Effector memory CD4-positive, alpha-beta T cell (primary cell): ENCODE results near the gene CSHL1.
A peak's percentile ranks its signal among the peaks of the same experiment; 100 is the strongest.

Experiments
- DNase-seq, 3 donors: peaks; one replicate each; pipeline ENCODE4 v3.0.0-alpha.2; 2020
- H3K27ac ChIP-seq: 2 replicates; pipeline ENCODE4 v1.7.0; 2013; ENCODE audit warnings: mild to moderate bottlenecking, low read length, moderate library complexity; ENCODE audit not compliant: insufficient read depth, poor library complexity, severe bottlenecking
- H3K27me3 ChIP-seq: replicated peaks from 2 replicates; pipeline ENCODE4 v1.7.0; 2013; ENCODE audit warnings: mild to moderate bottlenecking, low read length; ENCODE audit not compliant: insufficient read depth, control insufficient read depth, poor library complexity, severe bottlenecking
- H3K36me3 ChIP-seq: 2 replicates; pipeline ENCODE4 v1.7.0; 2013; ENCODE audit warnings: mild to moderate bottlenecking, low read length, moderate library complexity; ENCODE audit not compliant: control insufficient read depth, insufficient read depth
- H3K4me1 ChIP-seq: 2 replicates; pipeline ENCODE4 v1.7.0; 2013; ENCODE audit warnings: low read length, mild to moderate bottlenecking; ENCODE audit not compliant: control insufficient read depth, insufficient read depth, poor library complexity, severe bottlenecking
- H3K4me3 ChIP-seq: 2 replicates; pipeline ENCODE4 v1.7.0; 2013; ENCODE audit warnings: low read length, low read depth, mild to moderate bottlenecking; ENCODE audit not compliant: insufficient read depth, poor library complexity, severe bottlenecking
- H3K9me3 ChIP-seq: 2 replicates; pipeline ENCODE4 v1.7.0; 2013; ENCODE audit warnings: mild to moderate bottlenecking, low read length, moderate library complexity; ENCODE audit not compliant: control insufficient read depth

The CSHL1 gene

DNA sequence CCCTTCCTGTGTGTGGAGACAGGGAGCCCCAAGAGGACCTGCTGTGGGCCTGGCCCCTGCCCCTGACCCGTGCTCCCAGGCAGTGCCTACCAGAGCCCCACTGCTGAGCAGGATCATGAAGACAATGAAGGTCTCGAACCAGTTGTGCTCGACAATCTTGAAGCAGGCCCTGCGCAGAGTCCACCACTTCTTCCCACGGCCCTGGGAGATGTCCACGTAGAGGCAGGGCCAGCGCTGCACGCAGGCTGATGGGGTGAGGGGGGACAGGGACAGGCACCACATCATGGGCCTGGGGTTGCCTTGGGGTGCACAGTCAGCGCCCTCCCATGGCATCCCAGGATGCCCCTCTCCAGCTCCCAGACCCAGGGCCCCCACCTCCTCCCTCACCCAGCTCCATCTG, 37.5 kb upstream of the CSHL1 start:
- H3K4me3 ChIP-seq = no peak overlapping the region
- no peak overlapping the region for H3K27ac ChIP-seq
- peaks cover 20% of the 10 kb centered on the region for H3K4me1 ChIP-seq

DNA sequence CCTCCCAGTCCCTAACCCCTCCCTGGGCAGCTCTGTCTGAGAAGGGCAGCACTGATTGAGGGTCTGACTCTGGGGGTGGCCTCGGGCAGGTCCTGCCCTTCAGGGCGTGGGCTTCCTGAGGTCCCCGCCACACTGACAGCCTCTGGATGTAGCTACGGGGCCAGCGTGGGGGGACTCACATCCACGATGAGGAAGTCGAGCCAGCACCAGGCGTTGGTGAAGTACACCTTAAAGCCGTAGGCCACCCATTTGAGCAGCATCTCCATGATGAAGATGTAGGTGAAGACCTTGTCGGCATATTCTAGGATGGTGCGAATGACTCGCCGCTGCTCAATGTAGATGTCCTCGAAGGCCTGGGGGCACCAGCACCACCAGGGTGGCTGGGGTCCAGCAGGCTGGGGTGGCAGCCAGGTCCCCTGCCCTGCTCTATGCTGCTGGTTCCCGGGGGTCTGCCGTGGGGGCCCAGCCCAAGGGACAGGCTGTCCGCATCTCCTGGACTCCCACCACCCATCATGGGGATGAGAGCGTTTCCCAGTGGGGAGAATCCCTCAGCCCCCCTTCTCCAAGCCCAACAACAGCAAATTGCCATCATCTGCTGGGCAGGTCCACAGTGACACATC, 36.8 kb upstream of the CSHL1 start:
- Histone ChIP-seq H3K36me3 (no peaks in the 10 kb centered on the region), H3K27ac (no peak overlapping the region), H3K27me3 (no peaks in the 10 kb centered on the region), H3K4me1 (peaks cover 19% of the 10 kb centered on the region), H3K9me3 (no peaks in the 10 kb centered on the region), H3K4me3 (no peak overlapping the region)
- no peak for DNase-seq

More for the DNA sequence above, 37.5 kb upstream of the CSHL1 start:
- Histone ChIP-seq H3K9me3 (no peaks in the 10 kb centered on the region), H3K27me3 (no peaks in the 10 kb centered on the region), H3K36me3 (no peaks in the 10 kb centered on the region)
- DNase-seq = no peak

- peak; percentile 36 to 44 (median 38) for DNase-seq
- Histone ChIP-seq H3K27ac (no peak overlapping the region), H3K9me3 (no peaks in the 10 kb centered on the region), H3K4me3 (peak overlapping the region; percentile 35), H3K27me3 (no peaks in the 10 kb centered on the region), H3K36me3 (no peaks in the 10 kb centered on the region), H3K4me1 (peaks cover 19% of the 10 kb centered on the region)
Measured at GRCh38 chr17:63946440-63947363, 35.6 kb upstream of the CSHL1 start.

DNA sequence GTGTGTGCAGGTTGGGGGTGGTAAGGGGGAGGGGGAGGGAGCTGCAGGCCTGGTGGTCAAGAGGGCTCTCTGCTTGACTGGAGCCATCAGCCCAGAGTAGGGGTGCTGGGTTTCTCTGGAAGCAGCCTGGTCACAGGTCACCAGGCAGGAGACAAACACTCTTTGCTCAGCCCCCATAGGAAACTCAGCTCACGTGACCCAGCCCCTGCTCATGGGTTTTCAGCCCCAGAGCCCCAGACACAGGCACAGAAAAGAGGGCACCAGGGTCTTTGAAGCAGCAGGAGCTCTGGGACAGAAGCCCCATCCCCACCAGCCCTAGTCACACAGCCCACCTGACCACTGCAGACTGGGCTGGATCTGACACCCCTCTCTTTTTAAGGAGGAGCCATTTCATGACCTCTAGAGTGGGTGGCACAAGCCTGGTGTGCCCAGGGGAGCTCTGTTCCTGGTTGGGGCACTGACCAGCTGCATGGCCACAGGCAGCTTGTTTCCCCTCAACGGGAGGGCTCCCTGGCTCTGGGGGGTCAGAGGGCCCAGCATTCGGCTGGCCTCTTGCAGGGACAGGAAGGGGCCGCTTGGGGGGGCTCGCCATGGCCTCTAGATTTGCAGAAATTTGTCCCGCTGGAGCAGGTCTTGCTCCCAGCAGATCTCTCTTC, 34.9 kb upstream of the CSHL1 start:
- Histone ChIP-seq H3K36me3 (no peaks in the 10 kb centered on the region), H3K27me3 (no peaks in the 10 kb centered on the region), H3K27ac (no peak overlapping the region), H3K4me3 (no peak overlapping the region), H3K9me3 (no peaks in the 10 kb centered on the region), H3K4me1 (peaks cover 19% of the 10 kb centered on the region)
- DNase-seq = no peak

DNA sequence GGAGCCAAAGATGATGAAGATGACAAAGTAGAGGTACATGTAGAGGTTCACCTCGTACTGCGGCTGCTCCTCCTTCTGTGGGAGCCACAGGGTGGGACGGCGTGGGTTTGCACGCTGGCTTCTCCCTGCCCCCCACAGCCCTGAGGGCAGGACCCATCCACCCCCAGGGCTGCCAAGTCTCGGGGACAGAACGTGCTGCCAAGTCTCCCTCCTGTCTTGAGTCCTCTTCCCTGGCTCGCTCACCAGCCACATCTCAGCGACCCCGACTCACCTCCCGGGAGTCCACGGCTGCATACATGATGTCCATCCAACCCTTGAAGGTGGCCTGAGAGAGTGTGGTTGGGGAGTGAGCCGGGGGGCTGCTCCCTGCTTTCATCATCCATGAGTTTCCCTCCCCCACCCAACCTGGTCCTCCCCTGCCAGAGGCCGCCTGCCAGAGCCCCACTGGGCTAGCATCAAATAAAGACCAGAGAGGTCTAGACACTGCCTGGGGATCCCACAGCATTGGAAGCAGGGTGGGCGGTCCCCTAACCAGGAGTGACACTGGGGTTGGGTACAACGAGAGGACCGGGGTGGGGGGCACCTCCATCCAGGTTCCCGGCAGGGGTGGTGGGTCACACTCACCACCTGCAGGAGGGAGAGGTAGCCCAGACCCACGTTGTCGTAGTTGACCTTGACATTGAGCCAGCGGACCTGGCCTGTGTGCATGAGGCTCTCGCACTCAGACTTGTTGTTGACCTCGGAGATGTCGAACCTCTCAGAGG, 33.9 kb upstream of the CSHL1 start:
- Histone ChIP-seq H3K27me3 (no peaks in the 10 kb centered on the region), H3K4me1 (peaks cover 19% of the 10 kb centered on the region), H3K4me3 (no peak overlapping the region), H3K9me3 (no peaks in the 10 kb centered on the region), H3K27ac (no peak overlapping the region), H3K36me3 (no peaks in the 10 kb centered on the region)
- DNase-seq = no peak

DNA sequence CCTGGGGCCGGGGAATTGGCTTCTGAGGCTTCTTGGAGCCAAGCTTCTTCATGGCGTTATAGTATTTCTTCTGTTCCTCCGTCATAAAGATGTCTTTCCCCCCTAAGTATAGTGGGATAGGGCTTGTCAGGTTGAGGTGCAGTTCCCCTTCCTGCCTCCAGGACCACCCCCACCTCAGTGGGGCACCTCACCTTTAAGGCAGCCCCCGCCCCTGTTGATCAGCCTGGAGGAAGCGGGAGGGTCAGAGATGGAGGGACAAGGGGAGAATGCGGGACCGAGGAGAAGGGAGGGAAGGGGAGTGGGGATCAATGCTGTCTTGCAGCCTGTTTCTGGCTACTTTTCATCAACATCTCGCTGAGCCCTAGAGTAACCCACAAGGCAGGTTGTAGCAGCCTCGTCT, 32.7 kb upstream of the CSHL1 start:
- Histone ChIP-seq H3K36me3 (no peaks in the 10 kb centered on the region), H3K4me3 (no peak overlapping the region), H3K4me1 (peaks cover 19% of the 10 kb centered on the region), H3K27me3 (no peaks in the 10 kb centered on the region), H3K27ac (no peak overlapping the region), H3K9me3 (no peaks in the 10 kb centered on the region)
- no peak for DNase-seq

DNA sequence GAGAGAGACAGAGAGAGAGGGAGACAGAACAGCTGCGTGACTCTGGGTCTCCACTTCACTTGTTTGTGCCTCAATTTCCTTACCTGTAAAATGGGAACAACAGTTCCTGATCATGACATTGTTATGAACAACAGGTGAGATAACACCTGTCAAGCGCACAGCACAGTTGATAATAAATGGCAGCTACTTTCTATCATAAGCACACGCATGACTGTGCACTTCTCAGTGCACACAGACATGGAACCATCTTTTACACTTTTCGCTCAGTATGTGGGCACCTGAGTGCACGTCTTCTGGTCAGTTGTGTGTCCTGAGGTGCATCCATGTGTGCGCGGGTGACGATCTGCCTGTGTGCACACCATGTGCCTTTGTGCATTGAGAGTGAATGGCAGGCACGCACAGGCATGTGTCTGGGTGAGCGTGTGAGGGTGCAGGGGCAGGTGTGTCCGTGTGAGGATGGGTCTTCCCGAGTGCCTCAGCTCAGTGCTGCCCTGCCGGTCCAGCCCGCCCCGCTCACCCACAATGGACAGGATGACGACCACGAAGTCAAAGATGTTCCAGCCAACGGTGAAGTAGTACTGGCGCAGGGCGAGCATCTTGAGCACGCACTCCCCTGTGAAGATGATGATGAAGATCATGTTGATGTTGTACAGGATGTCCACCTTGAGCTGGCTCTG, 31.4 kb upstream of the CSHL1 start:
- Histone ChIP-seq H3K9me3 (no peaks in the 10 kb centered on the region), H3K36me3 (no peaks in the 10 kb centered on the region), H3K27ac (no peak overlapping the region), H3K27me3 (no peaks in the 10 kb centered on the region), H3K4me1 (peaks cover 19% of the 10 kb centered on the region), H3K4me3 (no peak overlapping the region)
- DNase-seq = no peak

DNA sequence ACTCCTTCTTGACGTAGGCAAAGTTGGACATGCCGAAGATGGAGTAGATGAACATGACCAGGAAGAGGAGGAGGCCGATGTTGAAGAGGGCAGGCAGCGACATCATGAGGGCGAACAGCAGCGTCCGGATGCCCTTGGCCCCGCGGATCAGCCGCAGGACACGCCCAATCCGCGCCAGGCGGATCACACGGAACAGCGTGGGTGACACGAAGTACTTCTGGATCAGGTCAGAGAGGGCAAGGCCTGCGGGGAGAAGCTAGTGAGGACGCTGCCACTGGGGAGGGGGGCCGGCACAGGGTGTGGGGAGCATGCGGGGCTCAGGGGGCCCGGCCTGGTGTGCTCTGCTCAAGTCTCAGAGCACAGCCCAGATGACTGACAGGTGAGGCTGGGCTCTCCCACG, 30.7 kb upstream of the CSHL1 start:
- no peak for DNase-seq
- H3K27me3 ChIP-seq = no peaks in the 10 kb centered on the region
- H3K9me3 ChIP-seq = no peaks in the 10 kb centered on the region
- H3K4me1 ChIP-seq = peaks cover 15% of the 10 kb centered on the region
- no peak overlapping the region for H3K4me3 ChIP-seq
- H3K27ac ChIP-seq = no peak overlapping the region
- H3K36me3 ChIP-seq = no peaks in the 10 kb centered on the region

- Histone ChIP-seq H3K36me3 (no peaks in the 10 kb centered on the region), H3K27me3 (no peaks in the 10 kb centered on the region), H3K27ac (no peak overlapping the region), H3K4me3 (no peak overlapping the region), H3K9me3 (no peaks in the 10 kb centered on the region), H3K4me1 (peaks cover 9% of the 10 kb centered on the region)
- no peak for DNase-seq
Measured at GRCh38 chr17:63941162-63941561, 30.1 kb upstream of the CSHL1 start.
